T-cell (primary cell): ENCODE data around the gene CAMSAP2. TPM values are rescaled to one million over a fixed set of nuclear protein-coding genes. Genes with fewer than 3 reads are reported as not detected.
A peak's percentile ranks its signal among the peaks of the same experiment; 100 is the strongest.

Source experiments
- ATAC-seq, 4 experiments: fragments of 200-7000 bp in 3 of 4; fragments of 150-1000 bp in 1 of 4; cut with Tn5 transposase; replicated peaks in 1 of 4; 1 replicate in 3 of 4; 2 replicates in 1 of 4; pipeline ENCODE4 v1.10.0; 2021; ENCODE audit warnings: moderate library complexity in 3 of 4, mild to moderate bottlenecking in 2 of 4, moderate number of reproducible peaks in 1 of 4
- CTCF ChIA-PET, 2 donors: fragments of 300-600 bp; sonication (Branson Sonifier 250); formaldehyde crosslinking; loops; one replicate each; lab custom pipeline; 2022; ENCODE audit warnings: antibody characterized with exemption in 2 of 2; lab: Charles Lee
- POLR2A ChIA-PET, 2 donors: fragments of 300-600 bp; sonication (Branson Sonifier 250); formaldehyde crosslinking; loops; one replicate each; lab custom pipeline; 2022; ENCODE audit warnings: antibody characterized with exemption in 2 of 2; lab: Charles Lee
- DNase-seq, 35 experiments: peaks; one replicate each; pipeline versions ENCODE4 v3.0.0 to v3.0.0-alpha.2; 2013 to 2023
- H3K27ac ChIP-seq: one replicate; pipeline ENCODE4 v1.5.1; 2013; ENCODE audit warnings: low read length
- H3K27me3 ChIP-seq, 2 experiments: replicated peaks in 1 of 2; 1 replicate in 1 of 2; 2 replicates in 1 of 2; pipeline versions ENCODE4 v1.6.1 to v1.7.0; 2013; ENCODE audit warnings: low read length in 1 of 2, mixed read lengths in 1 of 2; ENCODE audit not compliant: control insufficient read depth in 2 of 2, insufficient read depth in 2 of 2; ENCODE audit errors: extremely low read depth in 1 of 2
- H3K36me3 ChIP-seq, 2 donors: 1 replicate in 1 of 2; 2 replicates in 1 of 2; pipeline versions ENCODE4 v1.6.1 to v1.7.0; 2013; ENCODE audit warnings: low read length in 1 of 2; ENCODE audit not compliant: control insufficient read depth in 2 of 2, insufficient read depth in 1 of 2; ENCODE audit errors: extremely low read depth in 1 of 2
- H3K4me1 ChIP-seq, 2 experiments: 1 replicate in 1 of 2; 2 replicates in 1 of 2; pipeline versions ENCODE4 v1.6.1 to v1.7.0; 2013; ENCODE audit warnings: low read length in 2 of 2, mixed read lengths in 1 of 2; ENCODE audit not compliant: insufficient read depth in 2 of 2, control insufficient read depth in 1 of 2; ENCODE audit errors: extremely low read depth in 1 of 2
- H3K4me3 ChIP-seq, 2 donors: 1 replicate in 1 of 2; 2 replicates in 1 of 2; pipeline versions ENCODE4 v1.5.1 to v1.7.0; 2013; ENCODE audit warnings: mild to moderate bottlenecking in 2 of 2, low read length in 1 of 2, moderate library complexity in 1 of 2; ENCODE audit not compliant: control insufficient read depth in 1 of 2; ENCODE audit errors: extremely low read depth in 1 of 2
- H3K9me3 ChIP-seq: 2 replicates; pipeline ENCODE4 v1.7.0; 2013
- H3K27ac Mint-ChIP-seq, 2 donors: one replicate each; pipeline ENCODE4 v1.8.0; 2020 to 2021; ENCODE audit warnings: mild to moderate bottlenecking in 2 of 2, mixed read lengths in 2 of 2
- H3K27me3 Mint-ChIP-seq, 2 donors: one replicate each; pipeline ENCODE4 v1.8.0; 2021 to 2022; ENCODE audit warnings: mixed read lengths in 2 of 2
- H3K36me3 Mint-ChIP-seq: one replicate; pipeline ENCODE4 v1.8.0; 2021; ENCODE audit warnings: mixed read lengths
- H3K4me1 Mint-ChIP-seq, 3 donors: one replicate each; pipeline ENCODE4 v1.8.0; 2020 to 2022; ENCODE audit warnings: mixed read lengths in 3 of 3, mild to moderate bottlenecking in 1 of 3
- H3K4me3 Mint-ChIP-seq, 3 donors: one replicate each; pipeline ENCODE4 v1.8.0; 2020 to 2022; ENCODE audit warnings: mild to moderate bottlenecking in 3 of 3, mixed read lengths in 3 of 3, moderate library complexity in 3 of 3
- H3K9me3 Mint-ChIP-seq, 3 donors: one replicate each; pipeline ENCODE4 v1.8.0; 2020 to 2022; ENCODE audit warnings: mixed read lengths in 3 of 3
- WGBS: methylation state at CpG from one replicate; pipeline ENCODE4 v1.1.5; 2013; ENCODE audit warnings: missing lambda C conversion rate; ENCODE audit not compliant: insufficient coverage; 5-methylcytosine and 5-hydroxymethylcytosine counted together
- total RNA-seq, 35 experiments: library from RNA in 6 of 35; stranded (reverse) in 6 of 35; fragments of 120-200 nt in 1 of 35; gene quantifications; one replicate each; pipeline versions ENCODE4 v1.2.1 to v1.2.4 and lab custom pipeline; 2013 to 2026

Gene CAMSAP2
- total RNA-seq, 5 donors from 2014 or later (not counting 1 experiment from before 2014, with no cell fraction given) = 4.6 to 9.1 (median 5.2) TPM

GRCh38 chr1:200837931-200838571, 99.4 kb downstream of the CAMSAP2 start:
- no peak overlapping the region for H3K4me3 ChIP-seq
- H3K9me3 ChIP-seq = no peaks in the 10 kb centered on the region
- CTCF ChIA-PET = interaction anchor here in 1 of 2 donors (0.7 kb wide), 2 partner anchors 39 to 216 kb away, joined by 3 to 4 read pairs; no protein-coding TSS in a partner anchor
- Mint-ChIP-seq H3K27ac (no peak overlapping the region), H3K27me3 (no peaks in the 10 kb centered on the region), H3K9me3 (peaks cover 0 to 7% (median 5%) of the 10 kb centered on the region in 3 donors), H3K4me1 (no peaks in the 10 kb centered on the region), H3K36me3 (peaks cover 8% of the 10 kb centered on the region), H3K4me3 (no peak overlapping the region)
- H3K27ac ChIP-seq = no peak overlapping the region
- H3K4me1 ChIP-seq = no peaks in the 10 kb centered on the region
- H3K27me3 ChIP-seq = no peaks in the 10 kb centered on the region
- DNase-seq = peak in 1 of 35 experiments; percentile 4
- ATAC-seq = no peak
- no peaks in the 10 kb centered on the region for H3K36me3 ChIP-seq
- no CpG with 5 or more reads among the region's 2 CpGs for WGBS
- POLR2A ChIA-PET = no interaction called here

DNA sequence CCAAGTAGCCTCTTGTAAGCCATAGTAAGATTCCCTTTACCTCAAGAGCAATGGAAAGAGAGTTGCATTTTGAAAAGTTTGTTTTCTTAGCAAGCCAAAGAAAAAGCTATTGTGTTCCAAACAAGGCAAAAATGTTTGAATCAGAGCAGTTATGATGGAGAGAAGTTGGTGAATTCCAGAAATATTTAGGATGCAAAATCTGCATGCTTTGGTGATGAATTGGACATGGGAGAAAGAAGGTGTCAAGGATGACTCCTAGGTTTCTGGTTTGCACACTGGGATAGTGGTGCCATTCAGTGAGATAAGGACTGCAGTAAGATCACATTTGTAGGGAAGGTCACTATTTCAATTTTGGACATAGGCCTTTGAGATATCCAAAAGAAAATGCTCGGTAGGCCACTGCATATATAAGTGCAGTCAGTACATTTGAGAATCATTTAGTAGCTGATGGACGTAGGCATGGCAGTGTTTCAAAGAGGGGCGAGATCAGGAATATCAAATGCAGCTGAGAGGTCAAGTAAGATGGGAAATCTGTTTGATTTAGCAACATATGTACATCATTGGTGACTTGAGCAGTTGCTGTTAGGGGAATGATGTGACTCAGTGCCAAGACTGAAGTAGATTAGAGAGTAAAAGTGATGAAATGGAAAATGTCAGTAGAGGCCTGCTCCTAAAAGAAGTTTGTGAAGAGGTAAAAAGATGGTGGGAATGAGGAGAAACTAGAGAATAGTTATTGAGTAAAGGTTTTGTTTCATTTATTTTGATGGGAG, 100.2 kb downstream of the CAMSAP2 start:
- DNase-seq = no peak

DNA sequence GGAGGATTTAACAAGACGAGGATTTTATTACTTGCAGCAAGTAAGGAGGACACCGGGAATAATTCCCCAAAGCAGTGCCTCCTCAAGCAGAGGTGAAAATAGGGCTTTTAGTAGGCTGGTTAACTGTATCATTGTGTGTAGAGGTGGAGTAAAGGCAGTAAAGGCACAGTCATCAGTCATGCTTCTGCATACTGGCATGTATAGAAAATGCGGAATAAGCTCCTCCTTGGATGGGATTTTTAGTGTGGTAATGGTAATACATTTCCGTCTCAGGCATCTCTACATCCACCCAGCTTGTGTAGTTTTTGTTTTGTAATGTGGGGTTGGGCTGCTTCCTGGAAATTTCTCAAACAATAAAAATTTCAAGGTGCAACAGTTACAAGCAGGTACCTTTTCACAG, 106.7 kb downstream of the CAMSAP2 start:
- Mint-ChIP-seq H3K27ac (no peak overlapping the region), H3K36me3 (peaks cover 23% of the 10 kb centered on the region), H3K9me3 (no peaks in the 10 kb centered on the region), H3K4me3 (no peak overlapping the region), H3K4me1 (no peaks in the 10 kb centered on the region), H3K27me3 (no peaks in the 10 kb centered on the region)
- Histone ChIP-seq H3K36me3 (peaks cover 0 to 5% of the 10 kb centered on the region in 2 donors), H3K9me3 (no peaks in the 10 kb centered on the region), H3K27me3 (no peaks in the 10 kb centered on the region), H3K27ac (no peak overlapping the region), H3K4me3 (no peak overlapping the region), H3K4me1 (no peaks in the 10 kb centered on the region)
- 100% methylated on average over 2 of the region's 4 CpGs for WGBS
- POLR2A ChIA-PET = interaction anchor here in 1 of 2 donors (0.6 kb wide), 1 partner anchor 50 kb away, joined by 4 read pairs; no protein-coding TSS in a partner anchor
- no peak for ATAC-seq
- CTCF ChIA-PET = no interaction called here
- DNase-seq = no peak

More for the DNA sequence above, 100.2 kb downstream of the CAMSAP2 start:
- Mint-ChIP-seq H3K36me3 (peaks cover 8% of the 10 kb centered on the region), H3K4me3 (no peak overlapping the region), H3K27ac (no peak overlapping the region), H3K4me1 (no peaks in the 10 kb centered on the region), H3K9me3 (peaks cover 0 to 7% (median 5%) of the 10 kb centered on the region in 3 donors), H3K27me3 (no peaks in the 10 kb centered on the region)
- H3K27me3 ChIP-seq = no peaks in the 10 kb centered on the region
- no peaks in the 10 kb centered on the region for H3K4me1 ChIP-seq
- no peak for ATAC-seq
- 98% methylated on average over 3 of the region's 3 CpGs for WGBS
- H3K9me3 ChIP-seq = no peaks in the 10 kb centered on the region
- no peak overlapping the region for H3K4me3 ChIP-seq
- ChIA-PET POLR2A (interaction anchor here in 1 of 2 donors (0.6 kb wide), 1 partner anchor 66 kb away, joined by 4 read pairs; no protein-coding TSS in a partner anchor), CTCF (no interaction called here)
- no peak overlapping the region for H3K27ac ChIP-seq
- no peaks in the 10 kb centered on the region for H3K36me3 ChIP-seq

- no peak for ATAC-seq
These were observed 107.7 kb downstream of the CAMSAP2 start for GRCh38 chr1:200846398-200846797.

GRCh38 chr1:200849430-200849829, 110.7 kb downstream of the CAMSAP2 start:
- Histone ChIP-seq H3K36me3 (peaks cover 0 to 5% of the 10 kb centered on the region in 2 donors), H3K9me3 (no peaks in the 10 kb centered on the region), H3K4me3 (no peak overlapping the region), H3K27me3 (no peaks in the 10 kb centered on the region), H3K4me1 (no peaks in the 10 kb centered on the region), H3K27ac (no peak overlapping the region)
- POLR2A ChIA-PET = no interaction called here
- WGBS = 76% methylated on average over 3 of the region's 6 CpGs
- Mint-ChIP-seq H3K9me3 (no peaks in the 10 kb centered on the region), H3K27me3 (no peaks in the 10 kb centered on the region), H3K4me1 (peaks cover 0 to 2% (median 0%) of the 10 kb centered on the region in 3 donors), H3K27ac (no peak overlapping the region), H3K36me3 (peaks cover 36% of the 10 kb centered on the region), H3K4me3 (no peak overlapping the region)
- no peak for ATAC-seq
- no peak for DNase-seq
- CTCF ChIA-PET = no interaction called here

More at GRCh38 chr1:200846398-200846797, 107.7 kb downstream of the CAMSAP2 start:
- Histone ChIP-seq H3K4me3 (no peak overlapping the region), H3K9me3 (no peaks in the 10 kb centered on the region), H3K27ac (no peak overlapping the region), H3K4me1 (no peaks in the 10 kb centered on the region), H3K27me3 (no peaks in the 10 kb centered on the region), H3K36me3 (peaks cover 0 to 5% of the 10 kb centered on the region in 2 donors)
- Mint-ChIP-seq H3K27ac (no peak overlapping the region), H3K36me3 (peaks cover 28% of the 10 kb centered on the region), H3K4me1 (no peaks in the 10 kb centered on the region), H3K9me3 (no peaks in the 10 kb centered on the region), H3K27me3 (no peaks in the 10 kb centered on the region), H3K4me3 (no peak overlapping the region)
- CTCF ChIA-PET = no interaction called here
- POLR2A ChIA-PET = no interaction called here
- no peak for DNase-seq
- no CpG with 5 or more reads among the region's 1 CpG for WGBS

DNA sequence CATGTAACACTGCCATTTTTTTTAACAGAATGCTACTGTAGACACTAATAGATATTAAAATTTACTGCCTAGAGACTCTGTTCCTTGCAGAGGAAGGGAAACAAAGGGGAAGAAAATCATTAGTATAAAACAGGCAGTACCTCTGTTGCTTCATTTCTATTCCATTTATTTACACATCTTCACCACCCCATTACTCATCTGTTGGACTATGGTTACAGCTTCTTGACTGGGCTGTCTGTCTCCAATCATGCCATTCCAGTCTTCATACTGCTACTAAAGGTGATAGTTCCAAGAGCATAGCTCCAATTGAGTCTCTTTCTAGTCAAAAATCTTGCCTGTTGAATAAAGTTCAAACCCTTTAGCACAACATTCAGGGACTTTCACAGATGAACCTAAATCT, 111.9 kb downstream of the CAMSAP2 start:
- no peak overlapping the region for H3K27ac Mint-ChIP-seq
- Histone ChIP-seq H3K27ac (no peak overlapping the region), H3K9me3 (no peaks in the 10 kb centered on the region), H3K4me3 (no peak overlapping the region), H3K36me3 (peaks cover 0 to 5% of the 10 kb centered on the region in 2 donors), H3K27me3 (no peaks in the 10 kb centered on the region), H3K4me1 (no peaks in the 10 kb centered on the region)
- H3K36me3 Mint-ChIP-seq = peaks cover 36% of the 10 kb centered on the region
- H3K27me3 Mint-ChIP-seq = no peaks in the 10 kb centered on the region
- ChIA-PET CTCF (interaction anchor here in 1 of 2 donors (0.6 to 0.7 kb wide), 2 partner anchors 9 to 1282 kb away, joined by 3 read pairs; no protein-coding TSS in a partner anchor), POLR2A (no interaction called here)
- no peak overlapping the region for H3K4me3 Mint-ChIP-seq
- peaks cover 0 to 2% (median 0%) of the 10 kb centered on the region in 3 donors for H3K4me1 Mint-ChIP-seq
- no peaks in the 10 kb centered on the region for H3K9me3 Mint-ChIP-seq
- ATAC-seq (no peak), DNase-seq (no peak)
